Measurements from ENCODE around the gene CPEB4.

The CPEB4 gene

DNA sequence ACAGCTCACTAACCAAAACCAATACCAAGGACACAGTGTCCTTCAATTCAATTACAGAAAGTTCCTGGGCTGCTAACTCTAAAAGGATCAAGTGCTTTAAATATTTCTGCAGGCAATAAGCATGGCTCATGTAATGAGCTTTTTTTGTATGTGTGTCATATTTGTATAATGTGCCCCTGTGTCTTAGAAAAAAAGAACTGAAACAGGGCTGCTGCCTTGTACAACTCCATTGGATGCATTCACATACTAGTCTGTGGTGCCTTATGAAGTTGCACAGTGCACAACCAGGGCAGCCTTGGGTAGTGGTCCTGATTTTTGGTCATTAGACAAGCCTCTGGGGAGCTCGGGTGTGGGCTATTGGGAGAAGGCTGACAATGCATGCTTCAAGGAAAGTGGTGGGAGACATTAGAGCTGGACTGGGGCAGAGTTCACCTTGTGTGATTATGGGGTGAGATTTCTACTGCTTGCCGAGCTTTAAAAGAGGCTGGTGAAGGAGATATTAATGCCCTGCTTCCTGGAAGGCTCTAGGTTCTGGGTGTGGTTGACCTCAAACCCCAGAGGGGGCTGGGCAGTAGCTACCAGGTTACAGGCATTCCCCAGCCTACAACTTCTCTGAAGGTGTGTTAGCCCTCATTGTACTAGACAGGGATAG, 3.6 kb upstream of the CPEB4 start:
- in situ Hi-C loops (cut with MboI; ENCODE audit: low sequenced_read_pairs): no loop called here

DNA sequence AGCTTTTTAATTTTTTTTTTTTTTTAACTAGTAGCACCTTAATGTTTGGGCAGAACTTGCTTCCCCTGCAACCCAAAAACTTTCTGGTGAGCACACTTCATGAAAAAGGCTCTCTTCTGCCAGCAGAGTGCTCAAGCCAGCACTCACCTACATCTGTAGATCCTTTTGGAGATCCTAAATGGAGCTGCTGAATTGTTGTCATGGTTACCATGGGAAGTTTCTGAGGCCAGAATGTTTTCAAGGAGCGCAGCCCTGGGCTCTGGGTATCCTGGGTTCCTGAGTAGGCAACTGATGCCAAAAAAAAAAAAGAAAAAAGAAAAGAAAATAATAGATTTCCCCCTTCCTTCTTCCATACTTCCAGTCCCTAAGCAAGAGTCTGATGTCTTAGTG, 3.1 kb upstream of the CPEB4 start:
- in situ Hi-C loops (cut with MboI; ENCODE audit: low sequenced_read_pairs): no loop called here

DNA sequence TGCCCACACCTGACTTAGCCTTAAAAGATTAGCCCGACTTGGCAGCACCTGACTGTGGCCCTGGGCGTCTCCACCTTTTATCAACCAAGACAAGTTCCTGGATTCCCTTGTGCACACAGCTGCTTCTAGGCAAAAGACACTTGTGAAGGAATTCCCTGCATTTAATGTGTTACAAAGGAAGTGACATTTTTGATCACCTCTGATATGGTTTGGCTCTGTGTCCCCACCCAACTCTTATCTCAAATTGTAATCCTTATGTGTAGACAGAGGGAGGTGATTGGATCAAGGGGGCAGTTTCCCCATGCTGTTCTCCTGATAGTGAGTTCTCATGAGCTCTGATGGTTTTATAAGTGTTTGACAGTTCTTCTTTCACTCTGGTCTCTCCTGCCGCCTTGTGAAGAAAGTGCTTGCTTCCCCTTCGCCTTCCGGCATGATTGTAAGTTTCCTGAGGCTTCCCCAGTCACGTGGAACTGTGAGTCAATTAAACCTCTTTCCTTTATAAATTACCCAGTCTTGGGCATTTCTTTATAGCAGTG, 2.6 kb upstream of the CPEB4 start:
- in situ Hi-C loops (cut with MboI; ENCODE audit: low sequenced_read_pairs): no loop called here

DNA sequence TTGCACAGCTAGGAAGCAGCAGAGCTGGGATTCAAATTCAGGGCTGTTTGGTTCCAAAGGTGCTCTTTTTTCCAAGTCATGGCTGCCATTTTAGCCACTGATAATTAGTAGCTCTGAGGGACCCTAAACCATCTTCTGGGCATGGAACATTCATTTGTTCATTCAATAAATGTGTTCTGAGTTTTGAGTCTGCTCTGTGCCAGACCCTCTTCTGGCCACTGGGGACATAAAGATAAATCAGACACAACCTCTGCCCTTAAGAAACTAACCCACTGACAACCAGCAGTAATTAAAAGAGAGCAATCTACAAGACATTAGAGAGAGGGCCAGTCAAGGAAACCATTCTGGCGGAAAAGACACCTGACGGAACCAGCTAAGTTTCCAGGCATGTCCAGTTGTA, 2.0 kb upstream of the CPEB4 start:
- in situ Hi-C loops (cut with MboI; ENCODE audit: low sequenced_read_pairs): no loop called here

DNA sequence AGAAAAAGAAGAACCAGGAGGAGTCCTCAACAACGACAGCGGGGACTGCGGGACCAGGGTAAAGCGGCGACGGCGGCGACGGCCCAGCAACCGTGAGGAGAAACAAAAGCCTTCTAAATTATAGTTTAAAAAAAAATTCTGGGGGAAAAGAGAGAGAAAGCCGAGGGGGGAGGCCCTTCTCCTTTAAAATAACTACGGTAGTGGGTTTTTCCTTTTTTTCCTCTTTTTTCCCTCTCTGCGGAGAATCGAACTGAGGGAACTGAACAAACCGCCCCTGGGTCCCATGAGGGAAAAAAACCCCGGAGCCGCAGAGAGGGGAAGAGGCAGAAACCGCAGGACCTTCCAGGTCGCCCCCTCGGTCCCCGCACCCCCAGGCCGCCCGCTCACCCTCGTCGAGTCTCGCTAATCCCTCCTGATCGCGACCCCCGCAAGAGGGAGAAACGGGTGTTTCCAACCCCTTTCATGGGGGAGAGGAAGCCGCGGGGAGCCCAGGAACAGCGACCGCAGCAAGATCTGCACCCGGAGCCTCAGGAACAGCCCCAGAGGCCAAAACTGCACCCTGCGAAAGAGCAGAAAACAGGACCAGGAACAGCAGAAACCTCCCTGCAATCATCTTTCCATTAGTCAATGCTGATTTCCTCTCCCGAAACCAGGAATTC, 453 bp downstream of the CPEB4 start:
- in situ Hi-C loops (cut with MboI; ENCODE audit: low sequenced_read_pairs): no loop called here

DNA sequence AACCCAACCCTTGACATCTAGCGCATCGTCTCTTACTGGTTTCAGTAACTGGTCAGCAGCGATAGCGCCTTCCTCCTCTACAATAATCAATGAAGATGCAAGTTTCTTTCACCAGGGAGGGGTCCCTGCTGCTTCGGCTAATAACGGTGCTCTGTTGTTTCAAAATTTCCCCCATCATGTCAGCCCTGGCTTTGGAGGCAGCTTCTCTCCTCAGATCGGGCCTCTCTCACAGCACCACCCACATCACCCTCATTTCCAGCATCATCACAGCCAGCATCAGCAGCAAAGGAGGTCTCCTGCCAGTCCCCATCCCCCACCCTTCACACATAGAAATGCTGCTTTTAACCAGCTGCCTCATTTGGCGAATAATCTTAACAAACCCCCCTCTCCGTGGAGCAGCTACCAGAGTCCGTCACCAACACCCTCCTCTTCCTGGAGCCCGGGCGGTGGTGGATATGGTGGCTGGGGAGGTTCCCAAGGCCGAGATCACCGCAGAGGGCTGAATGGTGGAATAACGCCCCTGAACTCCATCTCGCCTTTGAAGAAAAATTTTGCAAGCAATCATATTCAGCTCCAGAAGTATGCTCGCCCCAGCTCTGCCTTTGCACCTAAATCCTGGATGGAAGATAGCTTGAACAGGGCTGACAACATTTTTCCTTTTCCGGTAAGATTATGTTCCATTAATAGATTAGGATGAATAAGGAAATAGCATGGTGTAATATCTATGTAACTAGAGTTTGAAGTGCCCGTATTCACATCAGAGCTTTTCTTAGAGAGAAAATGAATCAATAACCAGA, 2.2 kb downstream of the CPEB4 start:
- in situ Hi-C loops (cut with MboI; ENCODE audit: low sequenced_read_pairs): no loop called here

DNA sequence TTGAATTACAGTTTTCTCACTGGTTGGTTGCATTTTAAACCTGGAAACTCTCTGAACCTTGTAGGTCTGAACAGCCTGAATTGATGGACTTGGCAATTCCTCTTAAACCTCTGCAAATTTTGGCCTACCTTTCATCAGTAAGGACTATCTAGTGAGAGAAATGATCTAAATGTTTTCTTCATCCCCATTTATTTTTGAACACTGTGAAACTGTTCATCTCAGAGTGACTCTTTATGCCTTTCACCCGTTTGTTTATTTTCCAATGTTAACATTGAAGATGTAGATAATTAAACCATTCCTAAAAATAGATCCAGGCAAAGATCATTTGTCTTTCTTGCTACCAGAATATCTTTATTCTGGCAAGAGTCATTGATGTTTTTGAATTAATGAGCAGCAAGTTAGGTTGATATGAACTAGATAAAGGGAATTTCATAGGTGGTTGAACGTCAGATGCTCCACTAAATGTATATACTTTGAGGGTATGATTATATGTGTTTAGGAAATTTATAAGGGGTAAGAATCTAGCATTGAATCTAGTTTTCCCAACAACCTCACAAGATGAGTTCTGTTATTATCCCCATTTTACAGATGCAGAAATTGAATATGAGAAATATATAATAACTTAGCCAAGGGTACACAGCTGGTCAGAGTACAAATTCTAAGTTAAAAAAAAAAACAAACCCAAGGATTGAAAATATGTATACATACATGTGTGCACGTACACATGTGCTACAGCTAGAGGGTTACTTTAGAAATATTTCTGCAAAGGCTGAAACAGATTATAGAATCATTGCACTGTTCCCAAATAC, 3.4 kb downstream of the CPEB4 start:
- in situ Hi-C loops (cut with MboI; ENCODE audit: low sequenced_read_pairs): no loop called here

DNA sequence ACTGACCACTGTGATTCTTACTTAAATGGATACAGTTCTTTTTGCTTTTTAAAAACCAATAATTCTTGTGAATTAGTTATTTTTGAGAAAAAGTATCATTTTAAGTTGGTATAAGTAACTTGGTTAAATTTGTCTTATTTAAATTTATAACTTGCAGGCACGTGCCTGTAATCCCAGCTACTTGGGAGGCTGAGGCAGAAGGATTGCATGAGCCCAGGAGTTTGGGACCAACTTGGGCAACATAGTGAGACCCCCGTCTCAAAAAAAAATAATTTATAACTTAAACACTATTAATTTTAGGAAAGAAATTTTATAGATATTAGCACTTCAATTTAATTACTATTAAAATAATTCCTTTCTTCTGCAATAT, 5.0 kb downstream of the CPEB4 start:
- in situ Hi-C loops (cut with MboI; ENCODE audit: low sequenced_read_pairs): no loop called here

DNA sequence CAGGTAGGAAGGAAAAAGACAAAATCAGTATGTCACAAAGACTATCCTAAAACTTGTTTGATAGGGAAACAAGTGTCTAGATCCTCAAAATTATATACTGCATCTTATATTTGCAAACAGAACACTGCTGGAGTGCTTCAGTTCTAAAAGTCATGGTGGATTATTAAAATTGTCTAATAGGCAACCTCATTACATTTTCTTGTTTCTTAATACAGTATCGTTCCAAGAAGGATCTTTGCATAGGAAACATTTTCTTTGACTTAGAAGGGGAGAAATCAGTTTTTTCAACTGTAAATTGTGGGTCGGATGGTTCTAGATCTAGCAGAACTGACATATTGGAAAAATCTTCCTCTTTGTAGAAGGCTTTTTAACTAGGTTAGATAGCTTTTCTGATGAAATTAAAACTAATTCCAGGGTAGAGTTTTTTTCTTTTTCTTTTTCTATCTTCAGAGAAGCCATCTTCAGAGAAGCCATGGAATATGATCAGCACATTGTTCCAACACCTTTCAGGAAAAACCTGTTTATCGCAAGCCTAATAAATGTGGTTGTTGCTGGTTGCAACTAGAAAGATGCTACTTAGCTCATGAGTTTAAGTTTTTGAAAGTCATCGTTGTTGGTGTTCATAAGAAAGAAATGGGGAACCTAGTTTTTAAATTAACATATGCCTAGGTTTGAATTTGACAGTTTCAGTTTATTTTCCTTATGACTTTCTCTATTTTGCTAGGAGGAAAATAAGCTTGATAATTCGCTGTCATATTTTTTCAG, 7.4 kb downstream of the CPEB4 start:
- in situ Hi-C loops (cut with MboI; ENCODE audit: low sequenced_read_pairs): no loop called here

DNA sequence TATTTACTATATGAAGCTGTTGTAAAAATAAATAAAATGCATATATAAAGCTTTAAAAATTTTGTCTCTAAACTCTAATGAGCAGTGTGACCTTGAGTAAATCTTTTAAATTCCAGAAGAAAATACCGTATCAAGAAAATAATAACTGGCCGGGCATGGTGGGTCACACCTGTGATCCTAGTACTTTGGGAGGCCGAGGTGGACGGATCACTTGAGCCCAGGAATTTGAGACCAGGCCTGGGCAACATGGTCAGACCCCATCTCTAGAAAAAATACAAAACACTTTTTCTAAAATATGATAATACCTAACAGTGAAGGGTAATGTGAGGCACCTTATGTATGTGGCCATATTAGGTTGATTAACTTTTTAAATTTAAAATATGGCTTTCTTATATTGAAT, 8.5 kb downstream of the CPEB4 start:
- in situ Hi-C loops (cut with MboI; ENCODE audit: low sequenced_read_pairs): no loop called here

DNA sequence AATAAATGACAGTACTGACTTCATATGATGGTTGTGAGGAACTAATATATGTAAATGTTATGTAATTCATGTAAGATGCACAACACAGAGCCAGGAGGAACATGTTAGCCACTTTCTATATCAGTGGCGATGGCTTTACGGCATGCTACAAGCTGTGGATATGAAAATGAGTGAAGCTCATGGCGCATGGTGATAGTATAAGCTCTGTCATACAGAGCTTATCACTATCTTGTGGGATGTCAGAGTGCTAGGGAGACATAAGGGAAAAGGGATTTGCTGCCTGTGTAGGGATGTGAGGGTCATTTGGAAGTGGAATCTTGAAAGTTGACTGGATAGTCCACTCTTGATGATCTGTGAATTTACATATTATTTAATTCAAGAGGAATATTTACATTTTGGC, 13.6 kb downstream of the CPEB4 start:
- in situ Hi-C loops (cut with MboI; ENCODE audit: low sequenced_read_pairs): no loop called here

DNA sequence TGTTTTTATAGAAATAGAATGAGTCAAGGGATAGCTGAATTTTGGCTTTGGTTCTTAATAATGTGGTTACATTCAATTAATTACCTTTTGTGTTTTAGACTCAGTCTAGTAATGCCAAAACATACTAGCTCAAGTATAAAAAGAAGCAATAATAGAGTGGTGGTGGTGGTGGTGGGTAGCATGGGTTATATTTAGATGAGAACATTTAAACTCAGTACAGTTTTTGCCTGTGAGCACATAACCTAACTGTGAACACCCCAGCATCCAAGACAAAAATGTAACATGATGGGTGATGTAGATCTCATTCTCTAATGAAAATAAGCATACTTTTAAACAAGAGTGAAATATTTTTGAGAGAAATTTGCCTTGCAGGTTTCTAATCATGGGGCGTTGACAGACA, 14.2 kb downstream of the CPEB4 start:
- in situ Hi-C loops (cut with MboI; ENCODE audit: low sequenced_read_pairs): no loop called here

DNA sequence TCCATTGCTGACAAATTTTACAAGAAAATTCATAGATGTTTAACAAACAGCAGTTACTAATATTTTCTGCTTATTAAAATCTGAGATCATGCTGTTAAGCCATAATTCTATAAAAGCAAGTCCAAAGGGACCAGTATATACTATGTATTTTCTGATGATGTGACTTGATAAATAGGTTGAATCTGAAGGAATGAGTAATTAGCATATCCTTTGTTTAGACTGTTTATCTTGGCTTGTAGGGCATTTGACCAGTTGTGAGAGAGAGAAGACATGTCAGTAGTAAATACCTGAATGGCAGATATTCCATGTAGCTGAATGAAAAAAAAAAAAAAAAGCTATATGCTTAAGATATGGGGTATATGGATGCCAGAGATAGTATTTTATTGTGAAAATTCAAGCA, 14.6 kb downstream of the CPEB4 start:
- in situ Hi-C loops (cut with MboI; ENCODE audit: low sequenced_read_pairs): no loop called here

DNA sequence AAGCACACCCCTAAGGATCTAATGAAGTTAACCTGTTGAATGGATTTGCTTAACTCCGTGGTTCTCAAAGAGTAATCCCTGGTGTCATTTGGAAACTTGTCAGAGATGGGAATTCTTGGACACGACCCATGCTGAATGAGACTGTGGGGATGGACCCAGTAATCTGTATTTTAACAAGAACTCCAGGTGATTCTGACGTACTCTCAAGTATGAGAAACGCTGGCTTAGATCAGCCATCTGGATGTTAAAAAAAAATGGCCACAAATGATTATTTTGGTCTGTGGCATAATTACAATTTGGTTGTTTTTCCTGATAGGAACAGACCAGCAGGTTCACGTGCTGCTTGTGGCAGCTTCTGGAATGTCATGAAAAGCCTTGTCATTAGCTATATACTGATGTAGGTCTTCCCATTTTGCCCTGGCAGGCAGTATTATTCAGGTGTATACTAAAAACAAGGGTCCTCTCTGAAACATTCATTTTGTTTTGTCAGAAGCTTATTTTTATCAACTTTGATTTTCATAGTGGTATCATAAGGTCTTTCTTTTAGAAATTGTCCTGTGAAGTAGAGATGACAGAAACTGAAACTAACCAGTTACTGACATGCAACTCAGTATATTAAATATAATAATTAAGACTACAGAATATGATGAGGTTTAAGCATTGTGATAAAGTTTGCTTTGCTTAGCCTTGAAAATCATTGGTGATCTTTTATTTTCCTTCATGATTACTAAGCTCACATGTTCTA, 15.4 kb downstream of the CPEB4 start:
- in situ Hi-C loops (cut with MboI; ENCODE audit: low sequenced_read_pairs): no loop called here

DNA sequence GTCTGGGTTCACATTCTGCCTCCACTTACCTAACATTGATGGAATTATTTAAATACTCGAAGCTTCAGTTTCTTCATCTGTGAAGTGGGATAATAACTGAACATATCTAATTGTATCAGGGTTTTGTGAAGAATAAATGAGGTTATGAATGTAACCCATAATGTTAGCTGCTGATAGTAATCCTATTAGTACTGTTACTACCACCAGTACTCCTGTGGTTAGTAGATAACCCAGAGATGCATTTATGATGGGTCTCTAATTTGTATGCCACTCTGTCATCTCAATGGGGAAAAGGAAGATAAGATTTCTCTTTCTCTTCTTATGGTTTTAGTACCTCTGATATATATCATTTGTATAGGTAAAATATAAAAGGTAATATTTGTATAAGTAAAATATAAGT, 16.0 kb downstream of the CPEB4 start:
- in situ Hi-C loops (cut with MboI; ENCODE audit: low sequenced_read_pairs): no loop called here

DNA sequence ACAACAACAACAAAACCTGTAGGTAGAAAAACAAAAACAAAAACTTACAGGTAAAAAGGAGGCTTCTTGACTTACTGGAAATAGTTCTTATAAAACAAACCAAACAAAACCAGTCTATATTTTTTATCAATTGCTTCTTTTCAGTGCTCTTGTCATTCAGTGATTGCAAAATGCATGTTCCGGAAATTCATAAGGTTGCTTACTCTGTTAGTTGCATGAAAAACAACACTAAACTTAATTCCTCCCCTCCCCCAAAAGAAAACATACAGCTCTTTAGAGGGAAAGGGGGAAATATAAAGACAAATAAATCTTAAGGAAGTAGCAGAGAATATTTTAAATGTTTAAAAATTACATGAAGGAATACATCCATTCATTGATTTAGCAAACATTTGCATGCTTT, 19.1 kb downstream of the CPEB4 start:
- in situ Hi-C loops (cut with MboI; ENCODE audit: low sequenced_read_pairs): no loop called here

DNA sequence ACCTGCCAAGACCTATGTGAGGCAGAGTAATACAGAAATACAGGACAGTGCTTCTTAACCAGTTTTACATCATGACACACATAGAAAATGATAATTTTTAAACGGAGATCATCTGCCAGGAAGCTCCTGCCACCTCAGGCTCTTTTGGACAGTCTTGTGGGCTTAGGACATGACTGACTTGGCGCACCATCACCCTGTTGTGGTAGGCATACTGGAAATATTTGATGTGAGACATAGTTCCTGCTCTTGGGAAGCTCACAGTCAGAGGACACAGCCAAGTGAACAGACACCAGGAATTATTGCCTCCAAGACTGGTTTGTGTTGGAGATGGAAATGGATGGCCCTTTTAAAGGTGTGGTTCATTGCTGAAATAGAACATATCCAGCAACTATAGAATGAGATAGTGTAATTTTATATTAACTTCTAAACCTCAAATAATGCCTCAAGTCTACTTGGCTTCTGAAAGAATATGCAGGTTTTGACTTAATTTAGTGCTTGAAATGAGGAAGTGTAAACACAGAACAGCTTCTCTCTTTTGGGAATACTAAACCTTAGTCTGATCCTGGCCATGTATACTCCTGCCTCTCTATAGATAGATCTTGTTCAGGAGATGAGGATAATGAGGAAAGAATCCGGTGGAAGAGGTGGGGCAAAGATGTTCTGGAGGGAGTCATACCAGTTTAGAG, 19.7 kb downstream of the CPEB4 start:
- in situ Hi-C loops (cut with MboI; ENCODE audit: low sequenced_read_pairs): no loop called here

DNA sequence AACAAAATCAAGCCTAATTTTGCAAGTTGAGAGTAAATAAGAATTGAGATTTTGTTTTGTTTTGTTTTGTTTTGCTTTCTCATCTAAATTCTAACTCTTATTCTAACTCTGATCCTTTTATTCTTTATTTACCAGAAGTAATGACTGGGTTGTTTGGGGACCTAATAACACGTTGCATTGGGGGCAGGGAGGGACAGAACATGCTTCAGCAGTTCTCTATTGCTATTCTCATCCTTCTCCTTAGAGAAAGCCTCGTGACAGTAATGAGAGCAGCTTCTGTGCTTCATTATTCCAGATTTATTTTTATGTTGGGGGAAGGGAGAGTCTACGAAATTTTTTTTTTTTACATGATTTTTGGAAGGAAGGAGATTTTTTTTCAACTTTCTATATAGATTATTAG, 21.1 kb downstream of the CPEB4 start:
- in situ Hi-C loops (cut with MboI; ENCODE audit: low sequenced_read_pairs): no loop called here

DNA sequence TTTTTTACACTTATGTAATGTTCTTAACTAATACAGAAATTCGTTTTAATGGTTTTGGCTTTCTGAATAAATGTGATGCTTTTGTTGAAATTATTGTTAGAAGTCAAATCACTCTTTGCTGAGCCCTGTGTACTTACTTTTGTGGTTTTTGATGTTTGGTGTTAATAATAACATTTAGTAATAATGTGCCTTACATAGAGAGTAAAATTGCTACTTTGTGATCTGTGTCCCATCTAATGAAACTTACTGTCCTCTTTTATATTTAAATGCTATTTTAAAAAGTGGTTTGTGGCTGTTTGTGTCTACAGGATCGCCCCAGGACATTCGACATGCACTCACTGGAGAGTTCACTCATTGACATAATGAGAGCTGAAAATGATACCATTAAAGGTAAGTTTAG, 22.1 kb downstream of the CPEB4 start:
- in situ Hi-C loops (cut with MboI; ENCODE audit: low sequenced_read_pairs): no loop called here
